AG09309 (cell line): ENCODE results near the gene EXT2.

Source experiments
- DNase-seq: peaks from one replicate; pipeline ENCODE4 v3.0.0-alpha.2; 2010; ENCODE audit warnings: low read depth
- H3K4me3 ChIP-seq: 2 replicates; pipeline ENCODE4 v1.5.1; 2011; ENCODE audit warnings: mild to moderate bottlenecking, low read depth, low read length, moderate library complexity; ENCODE audit not compliant: control insufficient read depth
- TF ChIP-seq, protein P1 (sequence below): IDR thresholded peaks from 2 replicates; pipeline ENCODE4 v1.5.1; 2011; ENCODE audit warnings: mild to moderate bottlenecking, low read depth, low read length, inconsistent platforms; ENCODE audit not compliant: insufficient read depth, control insufficient read depth; ENCODE audit errors: missing control alignments

The EXT2 gene

DNA sequence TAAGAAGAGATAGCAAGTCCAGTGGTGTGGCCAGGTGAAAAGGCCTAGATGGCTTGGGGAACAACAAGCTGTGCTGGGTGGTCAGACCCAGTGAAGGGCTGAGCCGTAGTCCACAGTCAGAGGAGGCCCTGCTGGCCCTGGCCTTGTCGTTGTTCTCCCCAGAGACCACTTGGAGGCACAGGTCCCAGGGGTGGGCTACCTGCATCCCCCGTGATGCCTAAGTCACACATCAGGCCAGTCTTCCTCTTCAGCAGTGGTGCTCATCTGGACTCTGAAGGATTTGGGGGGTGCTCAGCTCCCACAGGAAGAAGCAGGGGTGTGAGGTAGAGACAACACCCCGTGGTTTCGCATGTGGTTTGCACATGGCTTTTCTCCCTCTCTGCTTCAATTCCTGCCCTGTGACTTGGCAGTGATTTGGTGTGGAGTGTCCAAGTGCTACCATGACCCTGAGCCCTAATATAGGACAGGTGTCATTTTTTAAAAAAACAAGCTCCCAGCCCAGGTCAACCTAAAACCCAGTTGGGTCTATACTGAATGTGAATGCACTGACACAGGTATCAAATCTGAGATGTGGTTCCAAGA, 163.5 kb downstream of the EXT2 start:
- TF ChIP-seq, protein P1, sequence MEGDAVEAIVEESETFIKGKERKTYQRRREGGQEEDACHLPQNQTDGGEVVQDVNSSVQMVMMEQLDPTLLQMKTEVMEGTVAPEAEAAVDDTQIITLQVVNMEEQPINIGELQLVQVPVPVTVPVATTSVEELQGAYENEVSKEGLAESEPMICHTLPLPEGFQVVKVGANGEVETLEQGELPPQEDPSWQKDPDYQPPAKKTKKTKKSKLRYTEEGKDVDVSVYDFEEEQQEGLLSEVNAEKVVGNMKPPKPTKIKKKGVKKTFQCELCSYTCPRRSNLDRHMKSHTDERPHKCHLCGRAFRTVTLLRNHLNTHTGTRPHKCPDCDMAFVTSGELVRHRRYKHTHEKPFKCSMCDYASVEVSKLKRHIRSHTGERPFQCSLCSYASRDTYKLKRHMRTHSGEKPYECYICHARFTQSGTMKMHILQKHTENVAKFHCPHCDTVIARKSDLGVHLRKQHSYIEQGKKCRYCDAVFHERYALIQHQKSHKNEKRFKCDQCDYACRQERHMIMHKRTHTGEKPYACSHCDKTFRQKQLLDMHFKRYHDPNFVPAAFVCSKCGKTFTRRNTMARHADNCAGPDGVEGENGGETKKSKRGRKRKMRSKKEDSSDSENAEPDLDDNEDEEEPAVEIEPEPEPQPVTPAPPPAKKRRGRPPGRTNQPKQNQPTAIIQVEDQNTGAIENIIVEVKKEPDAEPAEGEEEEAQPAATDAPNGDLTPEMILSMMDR: no peak

DNA sequence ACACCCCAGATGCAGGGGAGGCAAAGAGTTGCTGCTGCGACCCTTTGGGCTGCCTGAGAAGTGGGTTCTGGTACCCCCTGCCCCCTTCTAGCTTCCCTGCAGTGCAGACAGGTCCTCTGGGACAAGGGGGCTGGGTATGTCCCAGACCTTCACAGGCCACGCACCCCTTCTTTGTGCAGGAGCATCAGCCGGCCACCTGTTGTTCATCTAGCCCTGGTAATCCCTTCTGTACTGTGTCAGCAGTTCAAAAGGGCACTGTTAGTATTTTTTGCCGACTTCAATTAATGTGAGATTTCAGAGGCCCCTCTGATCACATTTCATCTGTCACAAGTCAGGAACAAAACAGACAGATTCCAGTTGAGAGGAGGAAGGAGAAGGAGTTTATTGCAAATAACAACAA, 164.6 kb downstream of the EXT2 start:
- TF ChIP-seq, protein P1: no peak
- no peak for DNase-seq
- no peak overlapping the region for H3K4me3 ChIP-seq

More for the DNA sequence above, 163.5 kb downstream of the EXT2 start:
- DNase-seq: no peak
- H3K4me3 ChIP-seq: no peak overlapping the region

DNA sequence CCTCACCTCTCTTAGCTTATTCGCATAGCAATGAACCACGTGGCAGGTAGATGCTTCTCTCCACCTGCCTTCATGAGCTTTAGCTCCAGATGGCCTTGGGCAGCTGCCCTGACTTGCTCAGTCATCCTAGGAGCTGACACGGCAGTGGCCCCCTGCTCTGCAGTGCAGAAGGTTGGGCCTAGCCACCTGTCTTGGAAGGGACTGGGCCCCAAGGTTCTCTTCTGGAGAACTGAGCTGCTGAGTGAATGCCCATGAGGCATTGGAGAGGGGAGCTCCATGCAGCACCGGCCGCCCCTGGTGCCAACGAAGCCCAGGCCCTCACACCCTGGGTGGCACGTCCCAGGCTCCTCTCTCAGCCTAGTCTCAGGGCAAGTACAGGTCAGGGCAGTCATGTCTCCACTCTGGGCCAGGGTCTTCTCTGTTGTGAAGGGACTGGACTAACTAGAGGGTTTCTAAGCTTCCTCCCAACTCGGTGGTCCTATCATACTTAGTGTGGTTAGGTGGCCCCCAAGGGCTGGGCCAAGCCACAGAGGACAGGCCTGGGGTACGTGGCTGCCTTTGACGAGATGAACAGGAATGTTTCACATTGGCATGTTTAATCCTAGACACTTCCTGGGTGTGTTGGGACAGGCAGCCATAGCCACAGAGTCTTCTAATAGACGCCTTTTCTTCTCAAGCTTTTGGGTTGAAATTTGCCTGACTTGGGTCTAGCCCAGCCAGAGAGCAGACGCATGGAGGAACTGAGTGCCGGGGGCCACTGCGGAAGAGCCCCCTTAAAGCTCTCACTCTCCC, 166.5 kb downstream of the EXT2 start:
- DNase-seq: no peak
- H3K4me3 ChIP-seq: no peak overlapping the region
- TF ChIP-seq, protein P1: no peak

DNA sequence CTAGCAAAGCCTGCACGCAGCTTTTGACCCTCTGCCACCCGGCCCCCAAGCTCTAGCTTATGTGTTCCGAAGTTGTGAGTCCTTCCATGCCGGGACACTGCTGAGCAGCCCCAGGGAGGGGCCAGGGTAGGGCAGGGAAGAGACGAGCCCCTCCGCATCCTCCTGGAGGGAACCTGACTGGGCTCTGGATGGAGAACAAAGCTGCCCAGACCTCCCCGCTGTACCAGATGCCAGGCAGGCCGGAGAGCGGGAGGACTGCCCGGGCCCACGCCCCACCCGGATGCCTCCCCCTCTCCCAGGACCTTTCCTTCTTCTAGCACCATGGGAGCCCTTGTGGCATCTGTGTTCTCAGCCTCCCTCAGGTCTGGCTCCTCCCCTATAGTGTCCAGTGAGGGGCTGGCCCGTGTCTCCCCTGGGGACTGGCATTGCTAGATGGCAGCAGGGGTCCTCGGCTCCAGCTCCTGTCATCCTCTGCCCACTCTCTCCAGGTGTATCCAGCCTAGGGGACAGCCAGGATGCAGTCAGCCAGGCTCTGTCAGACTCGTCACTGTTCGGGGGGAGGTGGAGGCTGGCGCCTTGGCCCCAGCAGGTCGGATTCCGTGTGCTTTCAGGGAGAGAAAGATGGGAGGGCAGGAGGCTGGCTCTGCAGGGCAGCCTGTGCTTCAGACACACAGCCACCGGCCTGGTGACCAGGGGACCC, 168.4 kb downstream of the EXT2 start:
- TF ChIP-seq, protein P1: no peak
- no peak for DNase-seq
- no peak overlapping the region for H3K4me3 ChIP-seq

DNA sequence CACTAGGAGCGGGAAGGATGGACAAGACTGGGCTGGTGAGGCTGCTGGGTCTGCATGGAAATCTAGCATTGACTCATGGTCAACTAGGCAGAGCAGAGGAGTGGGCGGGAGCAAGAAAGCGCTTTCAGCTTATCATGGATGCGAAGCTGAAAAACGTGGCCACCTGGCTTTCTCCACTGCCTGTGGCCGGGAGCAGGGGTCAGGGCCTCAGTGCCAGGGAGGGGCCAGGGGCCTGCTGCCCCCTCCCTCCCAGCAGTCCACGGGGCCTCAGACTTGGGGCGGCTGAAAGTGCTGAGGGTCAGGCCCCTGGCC, 168.9 kb downstream of the EXT2 start:
- no peak overlapping the region for H3K4me3 ChIP-seq
- no peak for DNase-seq
- TF ChIP-seq, protein P1: no peak

DNA sequence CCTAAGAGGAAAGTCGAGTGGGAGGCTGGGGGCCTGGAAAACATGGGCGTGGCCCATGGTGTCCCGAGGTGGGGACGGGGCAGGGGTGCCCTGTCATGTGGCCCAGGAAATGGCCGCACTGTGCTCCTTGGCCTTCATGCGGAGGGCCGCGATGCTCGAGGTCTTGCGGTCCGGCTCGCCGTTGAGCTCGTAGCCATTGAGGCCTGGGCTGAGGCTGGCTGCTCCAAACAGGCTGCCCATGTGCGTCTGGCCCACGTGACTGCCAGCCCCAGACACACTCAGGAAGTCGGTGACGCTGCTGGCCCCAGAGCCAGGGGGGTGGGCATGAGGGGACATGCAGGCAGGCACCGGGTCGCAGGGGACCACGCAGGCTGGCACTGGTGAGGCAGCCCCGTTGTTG, 169.3 kb downstream of the EXT2 start:
- DNase-seq: no peak
- TF ChIP-seq, protein P1: no peak
- H3K4me3 ChIP-seq: no peak overlapping the region
